Stomach smooth muscle (tissue), 2 donors: ENCODE data around the gene PANX2.
"Not testable (repeated sequence)": the region's sequence is repeated elsewhere in the genome, so short reads cannot be mapped to it uniquely, and the experiment has no call there.

Source experiments
- H3K27ac ChIP-seq: one replicate; pipeline ENCODE4 v1.7.0; 2013; ENCODE audit warnings: mild to moderate bottlenecking, low read length, inconsistent platforms
- H3K27me3 ChIP-seq, 2 donors: one replicate each; pipeline ENCODE4 v1.7.0; 2013; ENCODE audit warnings: low read length in 2 of 2; ENCODE audit not compliant: insufficient read depth in 2 of 2, control insufficient read depth in 1 of 2
- H3K36me3 ChIP-seq, 2 donors: one replicate each; pipeline ENCODE4 v1.7.0; 2013; ENCODE audit warnings: low read length in 2 of 2; ENCODE audit not compliant: control insufficient read depth in 2 of 2, insufficient read depth in 2 of 2
- H3K4me1 ChIP-seq: one replicate; pipeline ENCODE4 v1.7.0; 2013; ENCODE audit warnings: low read length; ENCODE audit not compliant: control insufficient read depth, insufficient read depth
- H3K4me3 ChIP-seq, 2 donors: one replicate each; pipeline ENCODE4 v1.7.0; 2013; ENCODE audit warnings: low read length in 2 of 2
- H3K9ac ChIP-seq, 2 donors: one replicate each; pipeline ENCODE4 v1.7.0; 2013; ENCODE audit warnings: low read length in 2 of 2, mild to moderate bottlenecking in 1 of 2
- H3K9me3 ChIP-seq, 2 donors: one replicate each; pipeline ENCODE4 v1.7.0; 2013; ENCODE audit warnings: low read length in 2 of 2; ENCODE audit not compliant: control insufficient read depth in 2 of 2
- donor health status: healthy.
- donor health status: Pancreatic carcinoma.

PANX2 gene

DNA sequence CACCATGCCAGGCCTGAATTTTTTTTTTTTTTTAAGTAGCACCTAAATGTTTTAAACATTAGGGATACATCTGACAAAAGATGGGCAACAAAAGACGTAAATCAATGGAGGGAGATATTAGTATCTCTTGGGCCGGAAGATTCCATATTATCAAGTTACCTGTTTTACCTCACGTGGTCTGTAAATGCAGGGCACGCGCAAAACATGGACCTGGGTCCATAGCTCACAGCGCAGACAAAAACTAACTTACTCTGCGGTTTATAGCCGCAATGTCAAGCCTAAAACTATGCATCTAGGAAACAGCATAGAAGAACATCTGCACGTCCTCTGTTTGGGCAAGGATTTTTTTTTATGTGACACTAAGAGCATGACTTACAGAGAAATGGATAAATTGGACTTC, 31.5 kb upstream of the PANX2 start:
- Histone ChIP-seq H3K36me3 (no peaks in the 10 kb centered on the region), H3K27ac (no peak overlapping the region), H3K9ac (no peak overlapping the region), H3K4me1 (peaks cover 4% of the 10 kb centered on the region), H3K4me3 (no peak overlapping the region), H3K27me3 (peaks cover 0 to 7% of the 10 kb centered on the region in 2 donors), H3K9me3 (no peaks in the 10 kb centered on the region)

DNA sequence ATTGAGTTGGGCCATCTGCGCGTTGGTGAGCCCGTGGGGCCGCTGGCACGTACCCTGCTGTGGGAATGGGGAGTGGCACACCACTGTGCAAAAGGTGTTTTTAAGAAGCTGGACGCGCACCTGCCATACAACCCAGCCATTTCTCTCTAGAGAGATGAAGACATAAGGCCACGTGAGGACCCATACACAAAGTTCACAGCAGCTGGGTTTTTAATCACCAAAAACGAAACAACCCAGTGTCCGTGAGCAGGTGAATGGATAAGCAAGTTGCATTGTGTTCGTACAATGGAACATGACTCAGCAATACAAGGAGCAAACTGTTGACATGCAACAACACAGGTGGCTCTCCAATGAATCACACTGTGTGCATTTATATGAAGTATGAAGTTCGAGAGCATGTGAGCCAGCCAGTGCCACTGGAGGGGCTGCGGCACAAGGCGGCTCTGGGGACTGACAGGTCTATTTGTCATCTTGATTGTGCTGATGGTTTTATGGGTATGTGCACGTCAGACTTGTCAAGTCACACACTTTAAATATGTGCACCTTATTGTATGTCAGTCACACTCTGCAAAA, 30.6 kb upstream of the PANX2 start:
- peaks cover 0 to 7% of the 10 kb centered on the region in 2 donors for H3K27me3 ChIP-seq
- H3K27ac ChIP-seq, result no peak overlapping the region
- no peaks in the 10 kb centered on the region for H3K9me3 ChIP-seq
- H3K4me1 ChIP-seq, result peaks cover 4% of the 10 kb centered on the region
- no peak overlapping the region for H3K9ac ChIP-seq
- H3K4me3 ChIP-seq, result no peak overlapping the region
- H3K36me3 ChIP-seq, result no peaks in the 10 kb centered on the region

DNA sequence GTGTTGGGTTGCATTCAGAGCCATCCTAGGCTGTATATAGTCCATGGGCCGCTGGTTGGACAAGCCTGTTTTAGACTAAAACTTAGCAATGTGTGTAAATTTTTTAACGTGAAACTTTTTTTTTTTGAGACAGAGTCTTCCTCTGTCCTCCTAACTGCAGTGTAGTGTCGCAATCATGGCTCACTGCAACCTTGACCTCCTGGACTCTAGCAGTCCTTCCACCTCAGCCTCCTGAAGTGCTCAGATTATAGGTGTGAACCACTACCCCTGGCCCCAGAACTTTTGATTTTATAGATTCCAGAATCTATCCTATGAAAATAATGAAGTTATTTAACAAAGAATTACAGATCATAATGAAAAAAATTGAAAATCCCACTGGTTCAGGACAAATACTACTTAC, 29.9 kb upstream of the PANX2 start:
- H3K9me3 ChIP-seq, result no peaks in the 10 kb centered on the region
- no peak overlapping the region for H3K9ac ChIP-seq
- peaks cover 4% of the 10 kb centered on the region for H3K4me1 ChIP-seq
- peaks cover 0 to 7% of the 10 kb centered on the region in 2 donors for H3K27me3 ChIP-seq
- H3K4me3 ChIP-seq, result no peak overlapping the region
- no peaks in the 10 kb centered on the region for H3K36me3 ChIP-seq
- no peak overlapping the region for H3K27ac ChIP-seq

DNA sequence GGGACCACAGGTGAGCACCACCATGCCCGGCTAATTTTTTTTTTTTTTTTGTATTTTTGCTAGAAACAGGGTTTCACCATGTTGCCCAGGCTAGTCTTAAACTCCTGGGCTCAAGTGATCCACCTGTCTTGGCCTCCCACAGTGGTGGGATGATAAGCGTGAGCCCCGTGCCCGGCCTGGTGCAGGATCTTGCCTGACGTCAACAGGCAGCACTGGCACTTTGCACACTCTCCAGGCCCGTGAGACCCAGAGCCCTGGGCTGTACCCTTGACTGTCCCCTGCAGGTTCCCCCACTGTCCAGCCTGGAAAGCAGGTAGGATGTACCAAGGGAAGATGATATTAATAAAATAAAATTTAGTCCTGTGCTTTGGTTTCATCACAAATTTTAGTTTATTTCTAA, 29.1 kb upstream of the PANX2 start:
- H3K4me3 ChIP-seq, result no peak overlapping the region
- H3K9ac ChIP-seq, result no peak overlapping the region
- H3K9me3 ChIP-seq, result no peaks in the 10 kb centered on the region
- H3K27me3 ChIP-seq, result peaks cover 0 to 7% of the 10 kb centered on the region in 2 donors
- no peak overlapping the region for H3K27ac ChIP-seq
- peaks cover 3% of the 10 kb centered on the region for H3K4me1 ChIP-seq
- H3K36me3 ChIP-seq, result no peaks in the 10 kb centered on the region

DNA sequence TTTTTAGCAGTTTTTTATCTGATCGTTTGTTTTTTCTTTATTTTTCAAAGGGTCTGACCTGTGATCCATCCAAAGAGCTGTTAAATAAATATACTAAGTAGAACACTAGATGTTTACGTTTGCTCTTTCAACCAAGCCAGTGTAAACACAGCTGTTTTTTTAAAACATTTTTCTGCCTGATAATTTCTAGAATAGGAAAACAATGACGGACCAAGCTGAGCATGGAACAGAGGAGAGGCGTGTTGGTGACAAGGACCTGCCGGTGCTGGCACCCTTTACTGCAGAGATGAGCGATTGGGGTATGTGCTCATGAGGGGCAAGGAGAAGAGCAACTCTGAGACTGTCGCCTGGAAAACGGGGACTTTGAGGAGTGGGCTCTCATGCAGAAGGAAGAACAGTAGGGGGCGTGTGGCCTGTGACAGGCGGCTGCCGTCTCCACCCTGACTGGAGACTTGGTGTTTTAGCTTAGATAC, 28.6 kb upstream of the PANX2 start:
- peaks cover 0 to 7% of the 10 kb centered on the region in 2 donors for H3K27me3 ChIP-seq
- H3K27ac ChIP-seq, result no peak overlapping the region
- no peaks in the 10 kb centered on the region for H3K9me3 ChIP-seq
- H3K4me3 ChIP-seq, result no peak overlapping the region
- no peaks in the 10 kb centered on the region for H3K36me3 ChIP-seq
- H3K9ac ChIP-seq, result no peak overlapping the region
- H3K4me1 ChIP-seq, result peaks cover 1% of the 10 kb centered on the region

DNA sequence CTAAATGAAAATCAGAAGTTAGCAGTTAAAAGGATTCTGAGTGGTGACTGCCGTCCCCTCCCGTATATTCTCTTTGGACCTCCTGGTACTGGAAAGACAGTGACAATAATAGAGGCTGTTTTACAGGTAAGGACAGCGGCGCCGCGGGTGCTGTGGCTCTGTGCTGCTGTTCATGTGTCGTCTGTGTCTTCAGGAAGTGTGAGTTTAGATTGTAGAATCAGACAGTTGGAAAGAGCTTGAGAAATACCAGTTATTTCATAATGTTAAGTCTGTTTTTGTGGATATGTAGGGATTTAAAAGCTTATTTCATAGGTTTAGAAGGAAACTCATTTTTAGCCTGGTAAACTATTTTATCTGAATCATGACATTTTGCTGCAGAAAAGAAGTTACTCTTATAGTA, 27.4 kb upstream of the PANX2 start:
- Histone ChIP-seq H3K4me3 (no peak overlapping the region), H3K36me3 (no peaks in the 10 kb centered on the region), H3K4me1 (peaks cover 5% of the 10 kb centered on the region), H3K27ac (no peak overlapping the region), H3K9ac (no peak overlapping the region), H3K9me3 (no peaks in the 10 kb centered on the region), H3K27me3 (peaks cover 0 to 7% of the 10 kb centered on the region in 2 donors)

DNA sequence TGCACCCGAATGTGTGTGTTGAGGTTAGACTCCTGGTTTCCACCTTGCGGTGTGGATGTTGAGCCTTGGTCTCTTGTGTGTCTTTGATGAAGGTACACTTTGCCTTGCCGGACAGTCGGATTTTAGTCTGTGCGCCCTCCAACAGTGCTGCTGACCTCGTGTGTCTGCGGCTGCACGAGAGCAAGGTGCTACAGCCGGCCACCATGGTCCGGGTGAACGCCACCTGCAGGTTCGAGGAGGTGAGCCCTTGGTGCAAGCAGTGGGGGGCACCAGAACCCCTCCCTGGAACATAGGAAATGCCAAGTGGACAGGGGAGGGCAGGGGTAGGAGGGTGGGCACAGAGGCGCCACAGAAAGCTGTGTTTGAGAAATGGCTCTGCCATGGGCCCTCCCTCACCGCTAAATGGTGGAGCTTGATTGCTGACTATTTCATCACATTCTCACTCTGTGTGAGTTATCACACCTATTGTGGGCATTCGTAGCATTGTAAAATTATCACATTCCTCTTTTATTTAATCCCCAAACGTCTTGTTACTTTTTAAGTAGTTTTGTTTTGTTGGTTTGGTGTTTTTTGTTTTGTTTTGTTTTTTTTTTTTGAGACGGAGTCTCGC, 26.4 kb upstream of the PANX2 start:
- peaks cover 0 to 7% of the 10 kb centered on the region in 2 donors for H3K27me3 ChIP-seq
- no peak overlapping the region for H3K4me3 ChIP-seq
- no peak overlapping the region for H3K27ac ChIP-seq
- H3K9ac ChIP-seq, result no peak overlapping the region
- H3K9me3 ChIP-seq, result no peaks in the 10 kb centered on the region
- no peaks in the 10 kb centered on the region for H3K36me3 ChIP-seq
- peaks cover 5% of the 10 kb centered on the region for H3K4me1 ChIP-seq

DNA sequence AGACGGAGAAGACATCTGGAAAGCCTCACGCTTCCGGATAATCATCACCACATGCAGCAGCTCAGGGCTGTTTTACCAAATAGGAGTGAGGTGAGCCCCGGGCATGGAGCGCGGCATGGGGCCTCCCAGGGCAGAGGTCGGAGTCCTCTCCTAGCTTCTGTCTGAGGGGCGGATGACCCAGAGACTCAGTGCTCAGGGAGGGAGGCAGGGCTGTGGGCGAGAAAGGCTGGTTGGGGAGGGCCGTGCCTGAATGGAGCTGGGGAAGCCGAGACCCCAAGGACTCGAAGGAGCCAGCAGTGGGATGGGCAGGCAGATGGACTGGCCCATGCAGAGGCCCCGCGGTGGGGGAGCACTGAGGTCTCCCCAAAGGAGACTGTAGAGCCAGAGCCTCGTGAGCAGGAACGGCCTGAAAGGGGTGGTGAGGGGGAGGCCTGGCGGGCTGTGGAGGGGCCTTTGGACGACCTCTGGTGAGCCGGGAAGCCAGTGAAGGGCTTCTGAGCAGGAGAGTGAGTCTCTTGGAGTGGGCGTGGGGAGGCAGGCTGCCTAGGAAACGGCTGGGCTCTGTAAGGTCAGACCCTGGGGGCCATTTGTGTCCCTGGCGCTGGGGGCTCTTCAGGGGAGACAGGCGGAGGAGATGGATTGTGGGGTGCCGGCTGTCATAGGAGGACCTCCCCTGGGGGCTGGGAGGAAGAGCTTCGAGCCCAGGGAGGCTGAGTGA, 24.7 kb upstream of the PANX2 start:
- Histone ChIP-seq H3K27ac (no peak overlapping the region), H3K9me3 (no peaks in the 10 kb centered on the region), H3K4me1 (peaks cover 5% of the 10 kb centered on the region), H3K4me3 (no peak overlapping the region), H3K9ac (no peak overlapping the region), H3K36me3 (no peaks in the 10 kb centered on the region), H3K27me3 (peaks cover 0 to 4% of the 10 kb centered on the region in 2 donors)

DNA sequence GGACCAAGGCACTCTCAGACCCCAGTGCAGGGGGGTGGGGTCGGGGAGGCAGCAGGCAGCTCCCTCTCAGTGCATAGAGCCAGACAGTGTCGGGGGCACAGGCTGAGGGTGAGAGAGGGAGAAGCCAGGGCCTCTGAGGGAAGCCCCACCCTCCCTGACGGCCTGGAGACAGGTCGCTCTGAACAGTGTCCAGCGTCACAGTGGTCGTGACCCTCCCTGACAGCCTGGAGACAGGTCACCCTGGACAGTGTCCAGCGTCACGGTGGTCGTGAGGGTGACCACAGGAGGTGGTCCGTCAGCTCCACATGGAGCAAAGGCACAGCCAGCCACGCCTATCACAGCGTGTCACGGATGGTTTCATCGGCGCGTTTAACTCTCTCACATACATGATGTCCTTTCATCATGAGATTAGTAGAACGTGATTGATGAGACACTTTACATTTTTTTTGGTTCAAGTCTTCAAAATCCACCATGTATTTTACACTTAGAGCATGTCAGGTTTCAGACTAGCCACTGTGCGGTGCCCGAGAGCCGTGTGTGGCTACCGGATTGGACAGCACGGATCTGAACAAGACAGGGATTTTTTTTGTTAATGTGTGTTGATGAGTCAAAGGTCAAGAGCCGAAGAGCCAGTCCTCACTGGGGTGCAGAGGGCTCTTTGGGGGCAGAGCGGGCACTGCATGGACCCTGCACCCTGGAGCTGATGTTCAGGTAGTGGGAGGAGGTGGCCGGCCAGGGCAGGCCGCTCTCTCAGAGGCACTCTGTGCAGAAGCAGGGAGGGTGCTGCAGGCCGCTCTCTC, 23.9 kb upstream of the PANX2 start:
- Histone ChIP-seq H3K9ac (no peak overlapping the region), H3K27me3 (peaks cover 0 to 4% of the 10 kb centered on the region in 2 donors), H3K27ac (no peak overlapping the region), H3K4me1 (peaks cover 5% of the 10 kb centered on the region), H3K36me3 (no peaks in the 10 kb centered on the region), H3K9me3 (no peaks in the 10 kb centered on the region), H3K4me3 (peak overlapping the region in 1 of 2 donors; percentile 35)

DNA sequence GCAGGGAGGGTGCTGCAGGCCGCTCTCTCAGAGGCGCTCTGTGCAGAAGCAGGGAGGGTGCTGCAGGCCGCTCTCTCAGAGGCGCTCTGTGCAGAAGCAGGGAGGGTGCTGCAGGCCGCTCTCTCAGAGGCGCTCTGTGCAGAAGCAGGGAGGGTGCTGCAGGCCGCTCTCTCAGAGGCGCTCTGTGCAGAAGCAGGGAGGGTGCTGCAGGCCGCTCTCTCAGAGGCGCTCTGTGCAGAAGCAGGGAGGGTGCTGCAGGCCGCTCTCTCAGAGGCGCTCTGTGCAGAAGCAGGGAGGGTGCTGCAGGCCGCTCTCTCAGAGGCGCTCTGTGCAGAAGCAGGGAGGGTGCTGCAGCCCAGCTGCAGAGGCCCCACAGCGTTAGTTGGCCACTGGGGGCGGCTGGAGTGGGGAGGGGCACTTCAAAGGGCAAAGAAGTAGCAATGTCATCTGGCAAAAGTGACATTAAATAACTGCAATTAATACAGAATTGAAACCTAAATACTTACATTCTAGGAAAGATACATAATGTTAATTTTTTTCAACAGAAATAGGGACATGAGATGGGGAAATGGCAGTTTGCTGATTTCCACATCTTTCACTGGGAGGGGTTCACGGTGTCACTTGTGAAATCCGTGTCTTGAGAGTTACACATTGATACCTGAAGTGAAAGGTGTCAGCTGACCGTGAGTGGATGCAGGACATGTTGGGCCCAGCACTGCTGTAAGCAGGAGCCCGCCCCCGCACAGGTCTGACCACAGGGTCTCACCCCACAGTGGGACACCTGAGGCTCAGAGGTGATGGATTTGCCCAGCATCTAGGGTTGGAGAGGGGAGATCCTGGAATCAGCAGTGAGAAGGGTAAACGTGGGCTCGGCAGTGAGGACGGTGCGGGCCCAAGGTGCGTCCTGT, 23.0 kb upstream of the PANX2 start:
- not testable (repeated sequence) for H3K4me1 ChIP-seq, H3K27me3 ChIP-seq, H3K27ac ChIP-seq, H3K9ac ChIP-seq, H3K36me3 ChIP-seq, H3K9me3 ChIP-seq, H3K4me3 ChIP-seq
